Anterior cingulate cortex (tissue), 58 donors: Measurements from ENCODE around the gene OR51B6.
"Not testable (repeated sequence)": the region's sequence is repeated elsewhere in the genome, so short reads cannot be mapped to it uniquely, and the experiment has no call there.

Source experiments
- DNase-seq, 58 donors: peaks; one replicate each; lab custom pipeline; 2025; lab: John Stamatoyannopoulos, UW

The OR51B6 gene

DNA sequence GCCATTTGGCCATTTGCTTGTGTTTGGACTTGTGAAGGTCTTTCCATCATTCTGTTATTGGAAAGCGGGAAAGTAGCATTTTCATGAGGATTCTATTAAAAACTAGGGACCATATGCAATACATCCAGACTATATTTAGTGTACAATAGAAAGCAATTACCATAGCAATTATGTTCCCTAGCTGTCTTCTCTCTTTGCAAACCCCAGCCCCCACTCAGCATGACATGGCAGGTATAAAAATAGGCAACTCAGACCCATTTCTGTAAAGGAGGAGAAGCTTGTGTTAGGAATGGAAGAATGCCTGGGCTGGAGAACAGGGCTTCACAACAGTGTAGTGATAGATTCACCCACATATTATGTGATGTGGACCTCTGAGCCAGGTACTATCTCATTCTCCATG is 12.4 kb downstream of the OR51B6 start:
- no peak for DNase-seq

DNA sequence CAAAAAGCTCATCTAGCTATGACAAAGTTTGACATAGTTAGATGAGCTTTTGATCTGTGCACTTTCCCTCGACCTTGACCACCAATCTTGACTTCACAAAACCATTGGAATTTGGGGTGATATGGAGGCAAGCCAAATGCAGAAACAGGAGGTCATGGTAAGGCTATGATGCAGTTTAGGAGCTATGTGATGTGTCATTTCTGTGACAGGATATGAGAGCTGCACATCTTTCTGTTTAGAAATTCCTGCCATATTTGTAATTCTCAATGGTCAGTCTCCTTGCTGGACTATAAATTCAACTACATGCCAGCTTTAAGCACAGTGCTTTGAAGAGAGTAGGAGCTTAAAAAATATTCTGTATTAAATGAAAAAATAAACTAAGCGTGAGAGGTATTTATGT is 12.9 kb downstream of the OR51B6 start:
- DNase-seq = no peak

DNA sequence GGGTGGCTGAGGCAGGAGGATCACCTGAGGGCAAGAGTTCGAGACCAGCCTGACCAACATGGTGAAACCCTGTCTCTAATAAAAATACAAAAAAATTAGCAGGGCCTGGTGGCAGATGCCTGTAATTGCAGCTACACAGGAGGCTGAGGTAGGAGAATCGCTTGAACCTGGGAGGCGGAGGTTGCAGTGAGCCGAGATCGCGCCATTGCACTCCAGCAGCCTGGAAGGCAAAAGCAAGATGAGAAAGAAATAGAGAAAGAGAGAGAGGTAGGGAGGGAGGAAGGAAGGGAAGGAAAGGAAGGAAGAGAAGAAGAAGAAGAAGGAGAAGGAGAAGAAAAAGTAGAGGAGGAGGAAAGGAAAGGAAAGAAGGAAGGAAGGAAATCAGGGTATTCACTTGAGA is 15.1 kb downstream of the OR51B6 start:
- not testable (repeated sequence) for DNase-seq

DNA sequence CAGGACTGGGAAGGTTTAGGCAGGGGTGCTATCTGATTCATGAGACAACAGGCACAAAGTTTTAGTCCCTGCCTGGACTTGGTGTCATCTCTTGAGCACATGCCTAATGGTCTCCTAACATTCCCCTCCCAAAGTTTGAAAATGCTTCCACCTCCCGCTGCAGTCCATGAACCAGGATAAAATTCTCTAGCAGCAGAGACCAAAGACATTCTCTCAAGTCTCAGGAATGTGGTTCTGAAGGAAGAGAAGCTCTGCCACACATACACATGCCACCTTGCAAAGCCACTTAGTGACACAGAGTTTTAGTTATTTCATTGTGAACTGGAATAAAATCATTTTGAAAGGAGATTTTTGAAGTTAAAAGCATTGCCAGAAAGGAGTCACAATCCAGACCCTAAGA is 15.5 kb downstream of the OR51B6 start:
- no peak for DNase-seq

DNA sequence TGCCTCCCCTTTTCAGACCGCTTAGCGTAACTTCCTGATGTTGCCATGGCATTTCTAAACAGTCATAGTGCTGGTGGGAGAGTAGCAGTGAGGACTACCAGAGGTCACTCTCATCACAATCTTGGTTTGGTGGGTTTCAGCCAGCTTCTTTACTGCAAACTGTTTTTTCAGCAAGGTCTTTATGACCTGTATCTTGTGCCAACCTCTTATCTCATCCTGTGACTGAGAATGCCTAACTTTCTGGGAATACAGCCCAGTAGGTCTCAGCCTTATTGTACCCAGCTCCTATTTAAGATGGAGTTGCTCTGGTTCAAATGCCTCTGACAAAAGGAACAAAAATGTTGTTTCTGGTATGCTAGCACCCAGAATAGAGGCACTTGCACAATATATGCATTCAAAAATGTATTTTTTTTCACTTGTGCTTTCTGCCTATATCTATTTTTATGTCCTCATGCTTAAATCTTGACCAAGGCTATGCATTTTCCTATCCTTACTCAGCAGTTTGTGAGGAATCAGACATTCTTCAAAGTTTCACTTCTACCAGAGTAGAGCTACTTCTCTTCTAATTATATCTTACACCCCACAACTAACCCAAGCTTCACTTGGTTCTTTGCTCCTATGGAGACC is 16.3 kb downstream of the OR51B6 start:
- no peak for DNase-seq

DNA sequence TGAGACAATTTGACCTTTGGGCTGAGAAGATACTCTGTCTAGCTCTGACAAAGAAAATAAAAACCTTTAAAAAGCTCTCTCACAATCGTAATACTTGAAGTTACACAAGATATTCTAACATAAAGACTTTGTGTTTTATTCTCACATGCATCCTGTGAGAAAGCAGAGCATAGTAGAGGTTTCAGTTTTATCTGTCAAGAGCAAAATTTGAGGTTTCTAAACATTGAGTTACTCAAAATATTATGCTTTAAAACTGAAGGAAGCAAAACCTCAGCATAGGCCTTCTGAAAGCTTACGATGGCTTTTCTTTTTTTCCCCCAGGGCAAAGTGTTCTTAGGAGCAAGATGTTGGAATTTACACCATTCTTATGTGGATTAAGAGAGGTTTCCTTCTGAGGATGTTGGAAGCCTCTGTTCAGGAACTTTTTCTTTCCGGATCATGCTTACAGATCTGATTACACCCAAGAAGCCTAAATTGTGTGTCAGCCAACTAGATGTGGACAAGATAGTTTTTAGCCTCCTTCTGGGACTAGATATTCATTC is 17.3 kb downstream of the OR51B6 start:
- no peak for DNase-seq

DNA sequence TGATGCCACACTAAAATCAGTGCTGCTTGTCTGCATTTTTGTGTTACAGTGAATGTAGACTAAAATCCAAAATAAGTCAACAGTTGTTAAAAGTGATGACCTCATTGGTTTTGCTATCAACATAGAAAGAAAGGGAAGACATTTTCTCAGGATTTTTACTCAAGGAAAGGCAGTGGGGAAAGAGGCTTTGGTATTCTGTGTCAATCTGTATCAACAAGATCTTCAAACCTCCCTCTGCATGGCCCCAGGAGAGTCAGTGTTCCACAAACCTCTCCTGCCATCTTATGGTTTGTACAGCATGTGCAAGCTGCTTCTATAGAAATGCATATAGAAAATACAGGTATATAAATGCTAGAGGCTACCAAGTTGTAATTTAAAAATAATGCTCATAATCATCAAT is 18.5 kb downstream of the OR51B6 start:
- DNase-seq = peak in 2 of 58 donors; percentile 4 to 15

DNA sequence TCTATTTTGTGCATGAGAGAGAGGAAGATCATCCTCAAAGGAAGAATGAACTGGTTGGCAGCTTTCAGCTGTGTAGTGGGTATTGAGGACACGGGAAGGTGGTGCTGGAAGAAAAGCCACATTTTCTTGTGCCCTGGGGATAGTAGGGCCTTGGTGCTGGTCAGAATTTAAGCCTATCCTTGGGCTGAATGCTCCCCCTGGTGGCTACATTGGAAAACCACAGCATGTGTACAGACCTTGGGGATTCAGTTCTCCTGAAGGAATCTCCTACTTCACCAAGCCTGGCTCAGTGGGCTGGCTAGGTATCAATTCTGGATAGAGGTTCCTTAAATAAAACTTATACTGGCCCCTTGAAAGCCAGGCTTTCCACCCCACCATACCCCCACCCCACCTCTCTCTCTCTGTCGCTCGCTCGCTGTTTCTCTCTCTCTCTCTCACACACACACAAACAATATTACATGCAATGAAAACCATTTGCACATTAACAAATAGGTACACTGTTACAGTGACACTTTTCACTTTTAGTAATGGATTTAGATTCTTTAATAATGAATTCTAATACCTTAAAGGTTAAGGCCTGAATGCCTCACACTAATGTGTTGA is 29.5 kb downstream of the OR51B6 start:
- DNase-seq = peak in 27 of 58 donors; percentile 0 to 34 (median 9)

DNA sequence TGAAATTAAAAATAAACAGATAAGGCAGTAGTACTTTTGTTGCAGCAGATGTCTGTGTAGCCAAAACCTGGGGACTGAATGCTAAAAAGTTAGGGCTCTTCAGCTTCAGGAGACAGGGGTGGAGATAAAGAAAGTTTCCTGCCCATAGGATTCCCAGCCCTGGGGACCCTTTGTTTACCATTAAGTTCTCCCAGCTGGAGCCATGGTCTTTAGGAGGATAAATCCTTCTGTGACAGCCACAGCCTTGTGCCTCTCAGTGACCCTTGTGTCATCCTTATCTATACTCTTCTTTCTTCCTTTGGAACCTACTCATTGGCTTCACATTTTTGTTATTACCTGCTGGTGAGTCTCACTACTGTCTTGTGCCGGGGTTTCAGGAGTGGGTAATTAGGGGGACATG is 32.3 kb downstream of the OR51B6 start, which contains the start of gene OR51M1:
TSS of gene OR51M1 (plus strand) at position 237 of the 400 bp plus-strand sequence. CDS start 5,587 bp downstream, outside the sequence.
- DNase-seq = no peak

DNA sequence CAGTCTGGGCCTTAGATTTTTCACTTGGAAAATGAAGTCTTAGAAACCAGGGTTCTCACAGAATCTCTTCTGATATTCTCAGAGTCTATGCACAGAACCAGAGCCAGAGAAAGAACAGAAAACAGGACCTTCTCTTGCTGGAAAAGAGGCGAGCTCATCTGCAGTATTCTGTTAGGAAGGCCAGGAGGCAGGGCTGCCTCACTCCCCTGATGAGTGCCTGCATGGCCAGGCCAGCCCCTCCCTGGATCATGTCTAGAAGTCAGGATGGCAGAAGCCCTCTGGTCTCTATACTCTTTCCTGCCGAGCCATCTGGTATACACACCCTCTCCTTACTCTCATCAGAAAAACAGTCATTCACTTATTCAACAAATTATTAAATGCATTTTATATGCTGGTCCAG is 33.0 kb downstream of the OR51B6 start:
- no peak for DNase-seq

DNA sequence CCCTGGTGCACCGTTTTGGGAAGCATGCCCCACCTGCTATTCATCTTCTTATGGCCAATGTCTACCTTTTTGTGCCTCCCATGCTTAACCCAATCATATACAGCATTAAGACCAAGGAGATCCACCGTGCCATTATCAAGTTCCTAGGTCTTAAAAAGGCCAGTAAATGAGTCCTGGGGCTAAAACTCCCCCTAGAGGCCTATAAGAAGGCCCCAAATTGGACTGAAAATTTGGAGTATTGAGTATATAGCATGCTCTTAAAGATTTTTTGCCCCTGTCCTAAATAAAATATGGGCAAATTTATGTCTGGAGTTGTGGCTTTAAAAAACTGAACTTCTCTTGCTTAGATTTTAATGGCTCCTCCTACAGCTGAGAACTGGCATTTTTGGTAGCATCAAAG is 38.9 kb downstream of the OR51B6 start:
- DNase-seq = no peak

DNA sequence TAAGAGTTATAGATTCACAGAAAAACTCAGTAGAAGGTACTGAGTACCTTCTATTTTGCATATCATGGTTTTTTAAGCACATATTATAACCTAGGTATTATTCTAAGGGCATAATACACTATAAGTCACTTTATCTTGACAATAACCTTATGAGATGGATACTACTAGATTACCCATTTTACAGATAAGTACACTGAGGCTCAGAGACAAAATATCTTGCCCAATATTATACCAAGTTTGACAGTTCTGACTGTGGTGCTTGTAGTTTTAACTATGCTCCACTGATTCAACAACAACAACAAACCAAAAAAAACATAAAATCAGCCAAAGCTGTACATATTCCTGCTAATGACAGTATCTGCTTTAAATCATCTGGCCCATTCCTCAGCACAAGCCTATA is 42.8 kb downstream of the OR51B6 start:
- DNase-seq = no peak

DNA sequence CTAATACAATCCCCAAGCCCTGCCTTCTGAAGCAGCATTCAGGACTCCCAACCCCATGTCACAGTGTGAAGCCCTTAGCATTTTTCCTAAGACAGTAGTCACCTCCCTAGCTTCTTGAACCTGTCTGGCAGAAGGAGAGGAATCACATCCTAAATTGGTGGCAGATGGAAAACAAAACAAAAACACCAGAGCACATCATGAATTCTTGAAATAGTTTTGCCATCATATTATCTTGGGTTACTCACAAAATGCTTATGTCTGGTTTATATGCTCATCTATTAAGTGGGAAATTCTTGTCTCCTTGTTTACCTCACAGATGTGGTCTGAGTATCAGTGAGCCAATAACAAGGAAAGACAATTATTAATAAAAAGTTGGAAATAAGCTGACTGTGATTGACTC is 47.6 kb downstream of the OR51B6 start:
- DNase-seq = no peak
